Glutamatergic neuron (in vitro differentiated cells): ENCODE data around the gene CD63. TPM values are rescaled to one million over a fixed set of nuclear protein-coding genes. Genes with fewer than 3 reads are reported as not detected.

ENCODE experiments used
- DNase-seq: peaks from one replicate; pipeline ENCODE4 v3.0.0; 2022
- H3K27ac Mint-ChIP-seq: one replicate; pipeline ENCODE4 v1.8.0; 2020; ENCODE audit warnings: mild to moderate bottlenecking, mixed read lengths, inconsistent platforms; ENCODE audit not compliant: unreplicated experiment
- H3K27me3 Mint-ChIP-seq: one replicate; pipeline ENCODE4 v1.8.0; 2020; ENCODE audit warnings: mild to moderate bottlenecking, moderate library complexity, mixed read lengths, inconsistent platforms; ENCODE audit not compliant: unreplicated experiment
- H3K36me3 Mint-ChIP-seq: one replicate; pipeline ENCODE4 v1.8.0; 2020; ENCODE audit warnings: mild to moderate bottlenecking, mixed read lengths, inconsistent platforms; ENCODE audit not compliant: unreplicated experiment
- H3K4me1 Mint-ChIP-seq: one replicate; pipeline ENCODE4 v1.8.0; 2020; ENCODE audit warnings: mild to moderate bottlenecking, low read depth, mixed read lengths, inconsistent platforms; ENCODE audit not compliant: unreplicated experiment
- H3K4me3 Mint-ChIP-seq: one replicate; pipeline ENCODE4 v1.8.0; 2020; ENCODE audit warnings: mild to moderate bottlenecking, mixed read lengths, inconsistent platforms; ENCODE audit not compliant: unreplicated experiment
- H3K9me3 Mint-ChIP-seq: one replicate; pipeline ENCODE4 v1.8.0; 2020; ENCODE audit warnings: mild to moderate bottlenecking, moderate library complexity, mixed read lengths, inconsistent platforms; ENCODE audit not compliant: unreplicated experiment
- total RNA-seq: library from RNA; stranded (reverse); fragmentation: NEBNext Ultra II Directional; extraction: Animal tissue kit (Norgen Biotek cat#: 25700); gene quantifications from one replicate; pipeline ENCODE4 v1.2.1, GENCODE V29; 2021; ENCODE audit not compliant: unreplicated experiment
- TF ChIP-seq, protein P1 (sequence below): fragments of 200-600 bp; sonication (generic); IDR thresholded peaks from one replicate; pipeline ENCODE4 v1.5.0; 2021; ENCODE audit not compliant: partially characterized antibody, unreplicated experiment

The CD63 gene
- total RNA-seq, 1 donor from 2014 or later, result 619 TPM

DNA sequence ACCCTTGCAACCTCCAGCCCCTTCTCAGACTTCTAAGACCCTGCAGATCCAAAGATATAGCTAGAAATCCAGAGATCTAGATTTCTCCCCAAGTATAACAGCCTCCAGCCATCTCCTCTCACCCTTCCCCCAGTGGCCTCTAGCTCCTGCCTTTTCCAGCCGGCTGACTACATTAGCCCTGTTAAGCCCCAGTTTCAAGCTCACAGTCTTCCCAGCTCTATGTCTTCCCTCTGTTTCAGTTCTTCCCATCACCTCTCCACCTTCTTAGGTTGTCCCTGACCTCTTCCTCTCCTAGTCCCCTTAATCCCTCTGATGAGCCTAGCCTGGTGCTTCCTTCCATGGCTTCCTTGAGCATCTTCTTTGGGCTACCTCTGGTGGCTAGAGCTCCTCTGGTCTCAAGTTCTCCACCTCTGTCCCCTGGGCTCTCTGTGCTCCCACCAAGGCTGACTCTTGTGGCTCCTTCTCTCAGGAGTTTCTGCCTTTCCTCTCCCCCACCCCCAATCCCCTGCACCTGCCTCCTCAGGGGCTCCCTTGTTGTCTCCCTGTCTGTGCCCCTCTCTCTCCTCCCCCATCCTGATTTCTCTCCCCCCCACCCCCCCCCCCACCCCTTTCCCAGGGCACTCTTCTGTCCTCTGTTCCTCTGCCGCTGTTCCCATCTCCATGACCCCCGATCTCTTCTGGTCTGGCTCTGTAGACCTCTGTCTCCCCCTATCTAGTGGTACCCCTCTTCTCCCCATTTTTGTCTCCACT, 13.3 kb upstream of the CD63 start:
- Mint-ChIP-seq H3K9me3 (peaks cover 19% of the 10 kb centered on the region), H3K36me3 (no peaks in the 10 kb centered on the region), H3K27ac (peak overlapping the region; percentile 99), H3K4me1 (peaks cover 30% of the 10 kb centered on the region), H3K4me3 (peak overlapping the region; percentile 89), H3K27me3 (peaks cover 11% of the 10 kb centered on the region)
- DNase-seq, result no peak
- TF ChIP-seq, protein P1, sequence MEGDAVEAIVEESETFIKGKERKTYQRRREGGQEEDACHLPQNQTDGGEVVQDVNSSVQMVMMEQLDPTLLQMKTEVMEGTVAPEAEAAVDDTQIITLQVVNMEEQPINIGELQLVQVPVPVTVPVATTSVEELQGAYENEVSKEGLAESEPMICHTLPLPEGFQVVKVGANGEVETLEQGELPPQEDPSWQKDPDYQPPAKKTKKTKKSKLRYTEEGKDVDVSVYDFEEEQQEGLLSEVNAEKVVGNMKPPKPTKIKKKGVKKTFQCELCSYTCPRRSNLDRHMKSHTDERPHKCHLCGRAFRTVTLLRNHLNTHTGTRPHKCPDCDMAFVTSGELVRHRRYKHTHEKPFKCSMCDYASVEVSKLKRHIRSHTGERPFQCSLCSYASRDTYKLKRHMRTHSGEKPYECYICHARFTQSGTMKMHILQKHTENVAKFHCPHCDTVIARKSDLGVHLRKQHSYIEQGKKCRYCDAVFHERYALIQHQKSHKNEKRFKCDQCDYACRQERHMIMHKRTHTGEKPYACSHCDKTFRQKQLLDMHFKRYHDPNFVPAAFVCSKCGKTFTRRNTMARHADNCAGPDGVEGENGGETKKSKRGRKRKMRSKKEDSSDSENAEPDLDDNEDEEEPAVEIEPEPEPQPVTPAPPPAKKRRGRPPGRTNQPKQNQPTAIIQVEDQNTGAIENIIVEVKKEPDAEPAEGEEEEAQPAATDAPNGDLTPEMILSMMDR, result no peak

DNA sequence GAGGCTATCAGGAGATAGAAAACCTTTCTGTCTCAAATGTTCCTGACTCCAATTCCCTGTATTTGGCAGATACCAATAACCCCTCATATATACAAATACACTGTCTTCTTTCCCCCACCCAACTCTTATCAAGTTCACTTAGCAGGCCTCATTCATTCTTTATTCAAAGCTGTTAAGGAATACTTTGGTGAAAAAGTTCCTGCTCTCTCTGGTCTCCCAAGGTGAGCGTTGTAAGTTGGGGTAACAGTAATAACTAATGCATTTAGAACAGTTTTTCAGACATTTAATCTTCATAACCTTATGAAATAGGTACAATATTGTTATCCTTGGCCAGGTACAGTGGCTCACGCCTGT, 10.2 kb upstream of the CD63 start:
- Mint-ChIP-seq H3K27me3 (peaks cover 4% of the 10 kb centered on the region), H3K27ac (no peak overlapping the region), H3K9me3 (peaks cover 6% of the 10 kb centered on the region), H3K4me3 (peak overlapping the region; percentile 88), H3K4me1 (peaks cover 21% of the 10 kb centered on the region), H3K36me3 (no peaks in the 10 kb centered on the region)
- no peak for DNase-seq
- TF ChIP-seq, protein P1, result peak; percentile 35

DNA sequence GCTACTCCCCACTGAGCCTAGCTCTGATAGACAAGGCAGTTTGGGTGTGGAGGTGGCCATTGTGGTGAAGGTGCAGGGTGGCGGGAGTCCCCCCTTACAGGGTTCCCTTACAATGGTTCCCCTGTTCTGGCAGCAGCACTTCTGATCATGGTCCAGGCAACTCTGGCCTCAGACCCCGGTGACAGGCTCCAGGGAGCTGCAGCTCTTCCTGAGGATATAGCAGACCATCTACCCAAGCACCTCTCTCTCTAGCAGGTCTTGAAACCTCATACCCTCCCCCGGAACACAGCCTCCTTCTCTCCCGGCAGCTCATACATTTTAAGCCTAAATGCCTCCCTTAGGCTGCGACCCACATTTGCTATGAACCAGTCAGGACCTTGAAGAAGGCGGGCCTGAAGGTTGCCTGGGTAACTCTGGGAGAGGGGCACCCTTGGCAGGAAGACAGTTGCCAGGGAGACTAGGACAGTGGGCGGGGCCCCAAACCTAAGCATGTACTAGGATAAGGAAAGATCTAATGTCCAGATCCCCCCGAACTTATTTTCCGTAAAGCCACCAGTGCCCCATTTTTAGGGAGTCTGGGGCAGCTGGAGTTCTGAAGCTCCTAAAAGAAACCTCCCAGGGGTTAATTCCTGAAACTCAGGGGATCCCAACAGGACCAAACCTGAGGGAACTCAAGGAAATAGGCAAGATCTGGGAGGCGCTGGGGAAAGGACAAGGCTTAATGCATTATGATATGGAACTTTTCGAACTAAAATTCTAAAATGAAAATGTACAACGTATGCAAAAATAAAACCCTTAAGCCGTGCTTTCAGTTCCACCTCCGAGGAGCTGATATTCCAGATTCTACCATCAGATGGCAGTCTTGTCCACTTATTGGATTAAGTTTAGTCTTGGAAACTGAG, 9.6 kb upstream of the CD63 start:
- TF ChIP-seq, protein P1, result peak; percentile 89
- Mint-ChIP-seq H3K36me3 (no peaks in the 10 kb centered on the region), H3K27me3 (peaks cover 4% of the 10 kb centered on the region), H3K9me3 (peaks cover 6% of the 10 kb centered on the region), H3K4me1 (peaks cover 21% of the 10 kb centered on the region), H3K4me3 (peak overlapping the region; percentile 88), H3K27ac (peak overlapping the region; percentile 88)
- peak; percentile 71 for DNase-seq

DNA sequence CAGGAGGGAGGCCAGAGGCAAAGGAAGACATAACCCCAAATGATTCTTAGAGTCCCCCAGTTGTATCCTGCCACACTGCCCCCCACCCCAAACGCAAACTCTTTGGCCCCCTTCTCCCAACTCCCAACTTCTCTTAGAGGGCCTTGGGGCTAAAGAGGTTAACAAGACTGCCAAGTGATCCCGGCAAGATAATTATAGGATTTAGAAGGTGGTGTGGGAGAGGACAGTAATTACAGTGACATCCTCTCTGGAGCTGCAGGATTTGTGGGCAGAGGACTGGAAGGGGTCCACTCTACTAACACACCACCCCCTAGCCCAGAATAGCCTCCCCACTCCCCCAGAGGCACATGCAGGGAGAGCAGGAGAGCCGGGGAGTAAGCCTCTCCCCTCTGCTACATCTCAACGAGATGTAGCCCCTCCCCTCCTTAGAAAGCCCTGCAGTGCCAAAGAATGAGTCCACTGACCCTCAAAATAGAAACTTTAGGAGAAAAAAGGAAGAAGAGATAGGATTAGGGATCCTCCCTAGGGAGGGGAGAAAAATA, 8.8 kb upstream of the CD63 start:
- H3K4me1 Mint-ChIP-seq, result peaks cover 21% of the 10 kb centered on the region
- peaks cover 5% of the 10 kb centered on the region for H3K9me3 Mint-ChIP-seq
- H3K36me3 Mint-ChIP-seq, result no peaks in the 10 kb centered on the region
- H3K27ac Mint-ChIP-seq, result peak overlapping the region; percentile 88
- no peak for DNase-seq
- TF ChIP-seq, protein P1, result no peak
- peaks cover 4% of the 10 kb centered on the region for H3K27me3 Mint-ChIP-seq
- H3K4me3 Mint-ChIP-seq, result peak overlapping the region; percentile 88
